Stimulated activated naive B cell treated with anti-CD40 and anti-IgM and Interleukin-4, amounts not matched to agents 10 μg/mL and 1 μg/mL and 100 μg/mL, for 72 hours (primary cell): ENCODE results near the gene UBE2H.
"Not testable (repeated sequence)": the region's sequence is repeated elsewhere in the genome, so short reads cannot be mapped to it uniquely, and the experiment has no call there.

Experiments used
- ATAC-seq, 2 donors: fragments of 150-1000 bp; cut with Tn5 transposase; replicated peaks; 2 replicates each; pipeline ENCODE4 v1.10.0; 2021; ENCODE audit warnings: moderate library complexity in 1 of 2
- DNase-seq: peaks from one replicate; pipeline ENCODE4 v3.0.0; 2021
- H3K27ac Mint-ChIP-seq: one replicate; pipeline ENCODE4 v1.8.0; 2022; ENCODE audit warnings: mild to moderate bottlenecking, mixed read lengths
- H3K27me3 Mint-ChIP-seq, 2 donors: one replicate each; pipeline ENCODE4 v1.8.0; 2022; ENCODE audit warnings: mixed read lengths in 2 of 2
- H3K36me3 Mint-ChIP-seq, 2 donors: one replicate each; pipeline ENCODE4 v1.8.0; 2022; ENCODE audit warnings: mixed read lengths in 2 of 2, mild to moderate bottlenecking in 1 of 2
- H3K4me1 Mint-ChIP-seq, 2 donors: one replicate each; pipeline ENCODE4 v1.8.0; 2022; ENCODE audit warnings: mixed read lengths in 2 of 2, mild to moderate bottlenecking in 1 of 2
- H3K4me3 Mint-ChIP-seq, 2 donors: one replicate each; pipeline ENCODE4 v1.8.0; 2022; ENCODE audit warnings: mild to moderate bottlenecking in 2 of 2, mixed read lengths in 2 of 2, moderate library complexity in 1 of 2
- H3K9me3 Mint-ChIP-seq, 2 donors: one replicate each; pipeline ENCODE4 v1.8.0; 2022; ENCODE audit warnings: mixed read lengths in 2 of 2, mild to moderate bottlenecking in 1 of 2

The UBE2H gene

GRCh38 chr7:129909669-129910068, 43.1 kb downstream of the UBE2H start:
- Mint-ChIP-seq H3K27me3 (no peaks in the 10 kb centered on the region), H3K9me3 (peaks cover 2 to 4% of the 10 kb centered on the region in 2 donors), H3K4me1 (peaks cover 35 to 68% of the 10 kb centered on the region in 2 donors), H3K4me3 (no peak overlapping the region), H3K27ac (no peak overlapping the region), H3K36me3 (peaks cover 32 to 44% of the 10 kb centered on the region in 2 donors)
- ATAC-seq, result no peak
- DNase-seq, result no peak

GRCh38 chr7:129908181-129908580, 44.6 kb downstream of the UBE2H start:
- Mint-ChIP-seq H3K9me3 (peaks cover 2 to 4% of the 10 kb centered on the region in 2 donors), H3K4me3 (no peak overlapping the region), H3K27ac (no peak overlapping the region), H3K36me3 (peaks cover 32 to 46% of the 10 kb centered on the region in 2 donors), H3K27me3 (no peaks in the 10 kb centered on the region), H3K4me1 (peaks cover 40 to 77% of the 10 kb centered on the region in 2 donors)
- DNase-seq (no peak), ATAC-seq (no peak)

- H3K27me3 Mint-ChIP-seq, result no peaks in the 10 kb centered on the region
- H3K36me3 Mint-ChIP-seq, result peaks cover 32 to 46% of the 10 kb centered on the region in 2 donors
- peak overlapping the region; percentile 38 for H3K27ac Mint-ChIP-seq
- peaks cover 2 to 4% of the 10 kb centered on the region in 2 donors for H3K9me3 Mint-ChIP-seq
- H3K4me3 Mint-ChIP-seq, result no peak overlapping the region
- DNase-seq (no peak), ATAC-seq (no peak)
- H3K4me1 Mint-ChIP-seq, result peaks cover 45 to 83% of the 10 kb centered on the region in 2 donors
These were observed 45.5 kb downstream of the UBE2H start for GRCh38 chr7:129907122-129907736.

- H3K27ac Mint-ChIP-seq, result peak overlapping the region; percentile 38
- H3K36me3 Mint-ChIP-seq, result peaks cover 32 to 45% of the 10 kb centered on the region in 2 donors
- H3K9me3 Mint-ChIP-seq, result peaks cover 2 to 4% of the 10 kb centered on the region in 2 donors
- peaks cover 45 to 88% of the 10 kb centered on the region in 2 donors for H3K4me1 Mint-ChIP-seq
- DNase-seq, result no peak
- H3K4me3 Mint-ChIP-seq, result no peak overlapping the region
- no peak for ATAC-seq
- H3K27me3 Mint-ChIP-seq, result no peaks in the 10 kb centered on the region
These were observed 46.1 kb downstream of the UBE2H start for GRCh38 chr7:129906700-129907099.

- H3K4me1 Mint-ChIP-seq, result peaks cover 51 to 85% of the 10 kb centered on the region in 2 donors
These were observed 48.8 kb downstream of the UBE2H start for GRCh38 chr7:129903935-129904334.

GRCh38 chr7:129902788-129903422, 49.9 kb downstream of the UBE2H start:
- DNase-seq (no peak), ATAC-seq (no peak)
- Mint-ChIP-seq H3K4me1 (peaks cover 54 to 85% of the 10 kb centered on the region in 2 donors), H3K9me3 (peaks cover 2 to 4% of the 10 kb centered on the region in 2 donors), H3K4me3 (no peak overlapping the region), H3K36me3 (peaks cover 28 to 33% of the 10 kb centered on the region in 2 donors), H3K27me3 (no peaks in the 10 kb centered on the region), H3K27ac (no peak overlapping the region)

More at GRCh38 chr7:129903935-129904334, 48.8 kb downstream of the UBE2H start:
- H3K9me3 Mint-ChIP-seq, result peaks cover 2 to 4% of the 10 kb centered on the region in 2 donors
- H3K4me3 Mint-ChIP-seq, result no peak overlapping the region
- peaks cover 31 to 35% of the 10 kb centered on the region in 2 donors for H3K36me3 Mint-ChIP-seq
- peak; percentile 99 for ATAC-seq
- DNase-seq, result peak; percentile 34
- peak overlapping the region; percentile 4 for H3K27ac Mint-ChIP-seq
- H3K27me3 Mint-ChIP-seq, result no peaks in the 10 kb centered on the region

GRCh38 chr7:129898502-129899160, 54.1 kb downstream of the UBE2H start:
- Mint-ChIP-seq H3K27me3 (no peaks in the 10 kb centered on the region), H3K4me3 (no peak overlapping the region), H3K9me3 (no peaks in the 10 kb centered on the region), H3K27ac (no peak overlapping the region), H3K36me3 (peaks cover 15 to 21% of the 10 kb centered on the region in 2 donors), H3K4me1 (peaks cover 40 to 80% of the 10 kb centered on the region in 2 donors)
- ATAC-seq (no peak), DNase-seq (no peak)

GRCh38 chr7:129898007-129898406, 54.8 kb downstream of the UBE2H start:
- Mint-ChIP-seq H3K9me3 (no peaks in the 10 kb centered on the region), H3K4me3 (no peak overlapping the region), H3K27me3 (no peaks in the 10 kb centered on the region), H3K36me3 (peaks cover 15 to 21% of the 10 kb centered on the region in 2 donors), H3K27ac (no peak overlapping the region), H3K4me1 (peaks cover 40 to 80% of the 10 kb centered on the region in 2 donors)
- no peak for ATAC-seq
- DNase-seq, result no peak

GRCh38 chr7:129896568-129897382, 56.0 kb downstream of the UBE2H start:
- no peaks in the 10 kb centered on the region for H3K9me3 Mint-ChIP-seq
- peaks cover 37 to 80% of the 10 kb centered on the region in 2 donors for H3K4me1 Mint-ChIP-seq
- H3K4me3 Mint-ChIP-seq, result no peak overlapping the region
- no peaks in the 10 kb centered on the region for H3K27me3 Mint-ChIP-seq
- H3K36me3 Mint-ChIP-seq, result peaks cover 15 to 21% of the 10 kb centered on the region in 2 donors
- H3K27ac Mint-ChIP-seq, result no peak overlapping the region
- no peak for DNase-seq
- ATAC-seq, result no peak

GRCh38 chr7:129894184-129894583, 58.6 kb downstream of the UBE2H start:
- not testable (repeated sequence) for DNase-seq, H3K4me3 Mint-ChIP-seq, H3K27ac Mint-ChIP-seq, H3K9me3 Mint-ChIP-seq, H3K27me3 Mint-ChIP-seq, ATAC-seq
- Mint-ChIP-seq H3K36me3 (peaks cover 6 to 12% of the 10 kb centered on the region in 2 donors), H3K4me1 (peaks cover 26 to 63% of the 10 kb centered on the region in 2 donors)

GRCh38 chr7:129890090-129890489, 62.7 kb downstream of the UBE2H start:
- ATAC-seq, result no peak
- DNase-seq, result no peak
- H3K27me3 Mint-ChIP-seq, result no peaks in the 10 kb centered on the region

GRCh38 chr7:129889133-129889844, 63.5 kb downstream of the UBE2H start:
- Mint-ChIP-seq H3K9me3 (no peaks in the 10 kb centered on the region), H3K27me3 (no peaks in the 10 kb centered on the region), H3K4me3 (no peak overlapping the region), H3K36me3 (no peaks in the 10 kb centered on the region), H3K4me1 (peaks cover 5 to 36% of the 10 kb centered on the region in 2 donors), H3K27ac (no peak overlapping the region)
- DNase-seq (no peak), ATAC-seq (no peak)

More at GRCh38 chr7:129890090-129890489, 62.7 kb downstream of the UBE2H start:
- Mint-ChIP-seq H3K4me1 (peaks cover 6 to 36% of the 10 kb centered on the region in 2 donors), H3K36me3 (peaks cover 0 to 2% of the 10 kb centered on the region in 2 donors), H3K9me3 (no peaks in the 10 kb centered on the region), H3K4me3 (no peak overlapping the region), H3K27ac (no peak overlapping the region)

- H3K9me3 Mint-ChIP-seq, result no peaks in the 10 kb centered on the region
These were observed 64.9 kb downstream of the UBE2H start for GRCh38 chr7:129887865-129888264.

More at GRCh38 chr7:129887865-129888264, 64.9 kb downstream of the UBE2H start:
- Mint-ChIP-seq H3K27ac (peak overlapping the region; percentile 17), H3K27me3 (no peaks in the 10 kb centered on the region), H3K4me3 (no peak overlapping the region), H3K4me1 (peaks cover 3 to 24% of the 10 kb centered on the region in 2 donors), H3K36me3 (peaks cover 0 to 3% of the 10 kb centered on the region in 2 donors)
- DNase-seq (no peak), ATAC-seq (no peak)
